Left cardiac atrium (tissue), 4 donors: ENCODE measurements around the gene RPL38. TPM values are rescaled to one million over a fixed set of nuclear protein-coding genes. Genes with fewer than 3 reads are reported as not detected.
"Not testable (repeated sequence)": the region's sequence is repeated elsewhere in the genome, so short reads cannot be mapped to it uniquely, and the experiment has no call there.

ENCODE experiments used
- ATAC-seq, 2 donors: fragments of 200-7000 bp; cut with Tn5 transposase; one replicate each; pipeline ENCODE4 v1.9.1; 2020; ENCODE audit warnings: mild to moderate bottlenecking in 2 of 2, moderate library complexity in 2 of 2
- DNase-seq: peaks from one replicate; pipeline ENCODE4 v3.0.0-alpha.2; 2020
- intact Hi-C, 2 donors: fragments of 100-400 bp; cut with DNase I; formaldehyde crosslinking; loops; one replicate each; pipeline versions ENCODE4 v1.14.1 to v1.15.1; 2022 to 2023
- total RNA-seq, 2 donors: library from RNA; stranded (reverse); fragmentation: NEBNext Ultra II Directional; extraction: Animal tissue kit (Norgen Biotek cat#: 25700); gene quantifications; one replicate each; pipeline ENCODE4 v1.2.1, GENCODE V29; 2021
- donor health status: DM: no; HTN: yes; CAD: no.
- donor health status: DM: no; HTN: yes; CAD: no; lungs with severe emphysema.
- donor health status: DM: yes; HTN: yes; CAD: no.
- donor health status: Dilated cardiomyopathy.

RPL38 gene
- total RNA-seq, 2 donors from 2014 or later = 657 to 709 TPM

GRCh38 chr17:74181341-74181740 is 22.1 kb upstream of the RPL38 start:
- no peak for ATAC-seq

GRCh38 chr17:74182041-74182723 is 21.3 kb upstream of the RPL38 start:
- no peak for DNase-seq
- intact Hi-C loops = no loop called here
- ATAC-seq = no peak

More at GRCh38 chr17:74181341-74181740, 22.1 kb upstream of the RPL38 start:
- intact Hi-C loops = no loop called here
- no peak for DNase-seq

GRCh38 chr17:74183411-74183810 is 20.1 kb upstream of the RPL38 start:
- DNase-seq = no peak

DNA sequence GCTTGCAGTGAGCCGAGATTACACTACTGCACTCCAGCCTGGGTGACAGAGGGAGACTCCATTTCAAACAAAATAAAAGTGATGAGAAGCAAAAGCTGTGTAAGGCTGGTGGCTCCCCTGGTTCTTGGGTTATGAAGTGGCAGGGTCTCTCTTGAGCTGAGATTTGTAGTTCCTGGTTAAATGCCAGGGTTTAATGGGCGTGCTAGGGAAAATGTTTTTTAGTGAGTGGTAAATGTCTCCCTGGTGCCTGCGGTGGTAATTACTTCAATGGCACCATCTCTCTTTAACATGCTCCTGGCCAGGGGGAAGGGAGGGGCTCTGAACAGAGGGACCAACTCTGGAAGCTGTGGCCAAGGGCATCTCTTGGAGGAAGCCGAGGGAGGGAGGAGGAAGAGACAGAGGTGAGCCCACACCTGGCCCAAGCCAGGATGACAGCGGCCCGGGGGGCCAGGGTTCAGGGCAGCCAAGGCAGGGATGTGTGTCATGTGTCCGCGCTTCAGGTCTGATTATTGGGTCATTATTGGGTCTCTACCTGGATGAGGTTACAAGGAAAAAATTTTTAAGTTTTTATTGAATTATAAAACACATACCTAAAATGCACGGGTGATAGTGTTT is 17.8 kb upstream of the RPL38 start:
- DNase-seq = no peak
- no peak for ATAC-seq
- intact Hi-C loops = no loop called here

More at GRCh38 chr17:74183411-74183810, 20.1 kb upstream of the RPL38 start:
- intact Hi-C loops = no loop called here
- ATAC-seq = no peak

DNA sequence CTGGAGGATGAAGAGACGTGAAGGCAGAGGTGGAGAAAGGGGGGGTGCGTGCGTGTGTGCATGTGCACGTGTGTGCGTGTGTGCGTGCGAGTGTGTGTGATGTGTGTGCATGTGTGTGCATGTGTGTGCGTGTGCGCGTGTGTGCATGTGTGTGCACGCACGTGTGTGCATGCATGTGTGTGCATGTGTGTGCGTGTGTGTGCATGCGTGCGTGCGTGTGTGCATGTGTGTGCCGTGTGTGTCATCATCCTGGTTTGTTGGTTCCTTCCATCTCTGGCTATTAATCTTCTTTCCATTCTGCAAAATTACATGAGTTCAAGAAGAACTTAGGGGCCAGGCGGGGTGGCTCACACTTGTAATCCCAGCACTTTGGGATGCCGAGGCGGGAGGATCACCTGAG is 17.0 kb upstream of the RPL38 start:
- ATAC-seq (no peak), DNase-seq (no peak)
- intact Hi-C loops = no loop called here

DNA sequence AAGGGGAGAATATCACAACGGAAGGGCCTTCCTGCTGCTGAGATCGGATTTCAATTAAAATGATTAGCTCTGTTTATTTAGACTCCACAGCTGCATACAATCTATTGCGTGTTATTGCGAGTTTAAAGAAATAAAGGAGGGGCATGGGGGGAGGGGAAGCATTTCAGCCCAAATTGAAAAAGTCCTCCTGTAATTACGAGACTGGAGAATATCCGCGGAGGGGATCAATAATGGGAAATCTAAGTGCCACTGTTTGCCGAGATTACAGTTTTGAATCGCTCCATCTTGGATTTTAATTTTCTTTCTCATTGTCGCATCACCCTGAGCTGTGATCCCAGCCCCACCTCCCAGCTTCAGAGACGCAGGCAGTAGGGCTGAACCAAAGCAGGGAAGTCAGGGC is 15.7 kb upstream of the RPL38 start:
- ATAC-seq = no peak
- DNase-seq = no peak
- intact Hi-C loops = no loop called here

- intact Hi-C loops, DNase-seq, ATAC-seq: not testable (repeated sequence)
Measured at GRCh38 chr17:74188687-74189086, 14.8 kb upstream of the RPL38 start.

- DNase-seq = no peak
- ATAC-seq = peak; percentile 86 to 87
- intact Hi-C loops = no loop called here
Measured at GRCh38 chr17:74190154-74190553, 13.3 kb upstream of the RPL38 start.

GRCh38 chr17:74190807-74191406 is 12.6 kb upstream of the RPL38 start:
- intact Hi-C loops = no loop called here
- DNase-seq (no peak), ATAC-seq (peak; percentile 9 to 32)

DNA sequence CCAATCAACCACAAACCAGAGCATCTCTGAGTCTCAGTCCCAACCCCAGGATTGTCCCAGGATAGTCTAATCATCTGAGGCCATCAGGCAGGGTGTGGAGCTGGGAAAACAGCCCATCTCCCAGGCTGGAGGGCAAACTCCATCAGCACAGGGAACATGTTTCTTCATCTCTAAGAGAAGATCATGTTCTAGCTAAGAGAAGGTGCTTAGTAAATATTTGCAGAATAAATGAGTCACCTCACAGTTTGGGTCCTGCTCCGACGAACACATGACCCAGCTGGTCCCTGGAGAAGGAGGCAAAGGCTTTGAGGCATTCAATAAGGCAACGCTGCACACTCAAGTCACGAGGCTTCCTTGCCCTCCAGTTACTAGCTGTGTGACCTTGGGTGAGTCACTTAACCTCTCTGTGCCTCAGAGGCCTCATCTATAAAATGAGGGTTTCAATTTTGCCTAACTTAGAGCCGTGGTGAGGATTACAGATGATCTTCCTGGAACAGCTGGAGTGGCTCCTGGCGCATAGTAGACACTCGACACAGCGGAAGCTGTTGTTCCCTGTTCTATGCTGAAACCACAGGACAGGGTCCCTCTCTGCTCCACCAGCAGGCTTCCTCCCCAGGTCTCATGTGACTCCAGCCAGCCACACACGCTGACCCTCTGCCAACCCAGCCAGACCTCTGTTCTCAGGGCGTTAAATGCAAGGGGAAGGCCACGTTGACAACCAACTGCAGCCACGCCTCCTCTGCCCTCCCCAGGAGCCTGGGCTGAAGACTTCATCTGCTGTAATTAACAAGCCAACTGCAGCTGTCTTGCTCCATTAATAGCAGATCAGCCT is 10.3 kb upstream of the RPL38 start:
- DNase-seq = peak; percentile 45
- ATAC-seq = peak; percentile 56 to 74
- intact Hi-C loops = no loop called here

DNA sequence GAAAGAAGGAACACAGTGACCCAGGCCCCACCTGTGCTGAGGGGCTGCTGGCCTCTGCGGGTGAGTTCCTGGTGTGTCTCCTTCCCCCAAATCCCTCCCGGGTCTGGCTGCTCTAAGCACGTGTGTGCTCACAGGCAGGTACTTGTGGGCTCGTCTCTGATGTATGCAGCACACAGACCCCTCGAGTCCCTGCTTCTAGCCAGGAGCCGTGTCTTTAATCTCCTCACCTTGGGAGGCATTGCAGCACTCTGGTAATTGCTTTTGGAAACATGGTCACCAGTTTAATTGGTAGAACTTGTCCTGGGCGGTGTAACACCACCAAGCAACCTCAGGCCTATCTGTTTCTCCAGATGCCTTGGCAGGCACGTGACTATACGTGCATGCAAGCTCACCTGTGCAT is 8.8 kb upstream of the RPL38 start:
- ATAC-seq = no peak
- intact Hi-C loops = no loop called here
- no peak for DNase-seq

DNA sequence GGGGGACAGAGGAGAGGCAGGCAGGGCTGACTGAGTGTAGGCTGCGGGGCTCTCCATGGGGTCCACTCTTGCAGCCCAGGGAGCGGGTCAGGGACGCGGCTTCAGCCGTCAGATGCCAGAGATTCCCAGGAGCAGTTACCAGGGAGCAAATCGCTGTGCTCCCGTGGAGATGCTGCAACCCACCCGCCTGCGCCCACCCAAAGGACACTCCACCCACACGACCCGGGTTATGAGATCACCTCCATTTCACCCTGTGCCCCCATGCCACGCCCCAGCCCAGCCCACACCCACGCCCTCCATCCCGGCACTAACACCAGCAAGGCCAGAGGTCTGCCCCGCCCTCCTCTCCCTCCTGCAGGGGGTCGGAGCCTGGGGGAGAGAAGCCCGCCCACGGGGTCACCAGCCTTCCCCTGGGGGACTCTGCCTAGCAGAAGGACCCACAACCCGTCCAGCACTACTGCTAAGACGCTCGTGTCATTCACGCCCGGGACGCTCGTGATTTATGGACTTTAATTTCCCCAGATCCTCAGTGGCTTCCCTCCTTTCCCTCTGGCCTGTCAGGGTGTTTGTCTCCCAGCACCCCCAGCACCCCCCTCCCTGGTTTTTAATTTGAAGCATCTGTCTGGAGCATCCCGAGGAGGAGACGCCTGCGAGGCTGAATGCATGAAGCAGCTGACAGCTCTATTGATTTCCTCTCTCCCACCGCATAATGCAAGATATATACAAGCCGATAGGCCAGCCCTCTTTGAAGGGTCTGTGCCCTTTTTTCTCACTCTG is 6.7 kb upstream of the RPL38 start:
- intact Hi-C loops = no loop called here
- ATAC-seq = no peak

DNA sequence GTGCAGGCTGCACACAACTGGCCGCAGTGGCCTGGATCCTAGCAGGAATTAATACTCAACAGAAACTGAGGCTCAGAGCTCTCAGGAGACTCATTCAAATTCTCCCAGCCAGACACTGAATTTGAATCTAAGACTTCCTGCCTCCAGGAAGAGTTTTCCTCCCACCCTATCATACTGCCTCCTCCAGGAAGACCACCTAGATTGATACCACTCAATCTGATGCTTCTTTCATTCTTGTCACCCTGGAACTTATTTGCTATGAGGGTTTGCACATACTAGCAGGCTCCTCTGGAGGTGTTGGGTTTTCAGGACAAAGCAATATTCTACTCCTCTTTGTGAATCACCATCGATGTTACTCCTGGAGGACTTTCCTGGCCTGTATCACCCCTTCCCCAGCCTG is 5.7 kb upstream of the RPL38 start:
- DNase-seq = no peak
- intact Hi-C loops = no loop called here
- ATAC-seq = no peak

More for the DNA sequence above, 6.7 kb upstream of the RPL38 start:
- no peak for DNase-seq

DNA sequence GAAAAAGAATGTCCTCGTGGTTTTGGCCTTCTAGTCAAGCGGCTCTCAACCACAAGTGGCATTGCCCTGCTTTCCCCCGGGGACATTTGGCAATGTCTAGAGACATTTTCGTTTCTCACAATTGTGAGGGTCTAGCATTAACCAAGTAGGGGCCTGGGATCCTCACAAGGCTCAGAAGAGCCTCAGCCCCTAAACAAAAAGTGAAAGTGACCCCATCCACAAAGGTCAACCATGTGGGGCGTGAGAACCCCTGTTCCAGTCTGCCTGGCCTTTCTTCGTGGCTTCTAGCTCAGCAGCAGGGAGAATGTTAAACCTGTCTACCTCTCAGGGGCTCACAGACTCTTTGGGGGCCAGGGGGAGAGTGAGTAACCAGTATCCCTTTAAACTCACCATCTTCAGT is 4.8 kb upstream of the RPL38 start:
- no peak for ATAC-seq
- intact Hi-C loops = no loop called here
- DNase-seq = no peak

GRCh38 chr17:74199306-74200092 is 4.0 kb upstream of the RPL38 start:
- intact Hi-C loops = no loop called here
- peak in 1 of 2 donors; percentile 45 for ATAC-seq
- DNase-seq = peak; percentile 68

GRCh38 chr17:74200112-74200511 is 3.4 kb upstream of the RPL38 start:
- intact Hi-C loops = no loop called here

DNA sequence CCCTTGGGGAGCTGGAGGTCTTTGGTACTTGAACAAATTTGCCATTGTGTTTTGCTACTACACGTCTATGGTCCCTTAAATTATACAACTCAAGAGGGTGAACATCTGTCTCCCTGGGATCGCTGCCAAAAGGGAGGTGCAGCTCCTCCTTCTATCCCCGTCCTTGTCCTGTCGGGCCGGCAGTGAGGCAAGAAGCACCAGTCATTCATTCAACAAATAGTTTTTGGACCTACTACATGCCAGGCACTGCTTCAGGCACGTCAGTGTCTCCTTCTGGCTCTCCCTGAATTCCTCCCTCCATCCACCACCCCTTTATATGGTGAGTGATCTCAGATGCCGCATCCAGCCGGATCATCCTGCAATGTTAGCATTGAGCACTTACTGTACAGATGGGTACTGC is 2.2 kb upstream of the RPL38 start:
- no peak for ATAC-seq
- DNase-seq = no peak
- intact Hi-C loops = no loop called here

More at GRCh38 chr17:74200112-74200511, 3.4 kb upstream of the RPL38 start:
- DNase-seq (no peak), ATAC-seq (no peak)

DNA sequence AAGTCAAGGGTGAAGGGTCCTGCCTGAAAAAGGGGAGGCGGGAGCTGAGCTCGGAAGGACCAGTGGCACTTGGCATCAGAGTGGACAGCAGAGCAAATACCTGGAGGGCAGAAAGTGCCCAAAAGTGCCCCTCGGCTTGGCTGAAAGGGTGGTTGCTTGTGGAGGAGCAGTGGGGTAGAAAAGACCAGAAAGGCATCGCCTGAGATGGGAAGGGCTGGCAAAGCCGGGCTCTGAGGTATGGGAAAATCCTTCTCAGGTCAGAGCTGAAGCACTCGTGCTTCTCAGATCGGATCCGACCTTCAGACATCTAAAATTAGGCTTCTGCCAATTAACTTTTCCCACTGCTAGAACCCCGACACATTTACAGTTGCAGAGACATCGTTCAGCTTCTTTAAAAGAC is 1.5 kb upstream of the RPL38 start:
- intact Hi-C loops = no loop called here
- no peak for DNase-seq
- ATAC-seq = no peak
